22Rv1 (cell line): ENCODE data around the gene SEC24C.
"Not testable (repeated sequence)": the region's sequence is repeated elsewhere in the genome, so short reads cannot be mapped to it uniquely, and the experiment has no call there.

Experiments
- CTCF ChIP-seq: fragments of 450-650 bp; IDR thresholded peaks from 2 replicates; pipeline ENCODE4 v1.5.1; 2017; ENCODE audit warnings: mild to moderate bottlenecking
- ZFX ChIP-seq: fragments of 450-650 bp; IDR thresholded peaks from 2 replicates; pipeline ENCODE4 v1.6.1; 2017; ENCODE audit warnings: antibody characterized with exemption, borderline replicate concordance

- not testable (repeated sequence) for TF ChIP-seq CTCF, ZFX
These were observed 32.5 kb upstream of the SEC24C start for GRCh38 chr10:73711683-73712082.
